A673 (cell line): Measurements from ENCODE around the gene ATOH8.

Experiments used
- CTCF ChIP-seq: fragments of 300-800, 200-600 bp; sonication (generic); conservative IDR thresholded peaks from 2 replicates; pipeline ENCODE4 v1.5.1; 2017; ENCODE audit warnings: low read depth, mild to moderate bottlenecking, antibody characterized with exemption, low read length, moderate library complexity, mixed read lengths
- EZH2 ChIP-seq: fragments of 200-600 bp; sonication (generic); IDR thresholded peaks from 2 replicates; pipeline ENCODE4 v1.6.1; 2017; ENCODE audit warnings: borderline replicate concordance, low read depth, mild to moderate bottlenecking, mixed read lengths, antibody characterized with exemption, low read length; ENCODE audit not compliant: poor library complexity, severe bottlenecking

- no peak for TF ChIP-seq CTCF
- no peak for TF ChIP-seq EZH2
These were observed 48.1 kb upstream of the ATOH8 start for GRCh38 chr2:85705680-85706039.
